Measurements from ENCODE around the gene MAGI2.

DNA sequence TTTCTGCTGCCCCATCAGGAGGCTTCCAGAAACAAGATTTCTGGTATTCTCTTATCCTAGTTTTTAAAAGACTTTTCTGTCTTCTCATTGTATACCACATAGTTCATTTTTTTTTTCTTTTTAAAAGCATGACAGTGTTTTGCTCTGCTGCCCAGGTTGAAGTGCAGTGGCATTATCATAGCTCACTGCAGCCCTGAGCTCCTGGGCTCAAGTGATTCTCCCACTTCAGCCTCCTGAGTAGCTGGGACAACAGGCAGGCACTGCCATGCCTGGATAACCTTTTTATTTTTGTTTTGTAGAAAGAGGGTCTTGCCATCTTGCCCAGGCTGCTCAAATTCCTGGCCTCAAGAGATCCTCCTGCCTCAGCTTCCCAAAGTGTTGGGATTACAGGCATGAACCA is 757.6 kb downstream of the MAGI2 start:
- TF ChIP-seq, protein P1, sequence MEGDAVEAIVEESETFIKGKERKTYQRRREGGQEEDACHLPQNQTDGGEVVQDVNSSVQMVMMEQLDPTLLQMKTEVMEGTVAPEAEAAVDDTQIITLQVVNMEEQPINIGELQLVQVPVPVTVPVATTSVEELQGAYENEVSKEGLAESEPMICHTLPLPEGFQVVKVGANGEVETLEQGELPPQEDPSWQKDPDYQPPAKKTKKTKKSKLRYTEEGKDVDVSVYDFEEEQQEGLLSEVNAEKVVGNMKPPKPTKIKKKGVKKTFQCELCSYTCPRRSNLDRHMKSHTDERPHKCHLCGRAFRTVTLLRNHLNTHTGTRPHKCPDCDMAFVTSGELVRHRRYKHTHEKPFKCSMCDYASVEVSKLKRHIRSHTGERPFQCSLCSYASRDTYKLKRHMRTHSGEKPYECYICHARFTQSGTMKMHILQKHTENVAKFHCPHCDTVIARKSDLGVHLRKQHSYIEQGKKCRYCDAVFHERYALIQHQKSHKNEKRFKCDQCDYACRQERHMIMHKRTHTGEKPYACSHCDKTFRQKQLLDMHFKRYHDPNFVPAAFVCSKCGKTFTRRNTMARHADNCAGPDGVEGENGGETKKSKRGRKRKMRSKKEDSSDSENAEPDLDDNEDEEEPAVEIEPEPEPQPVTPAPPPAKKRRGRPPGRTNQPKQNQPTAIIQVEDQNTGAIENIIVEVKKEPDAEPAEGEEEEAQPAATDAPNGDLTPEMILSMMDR (conservative IDR thresholded peaks at IDR 0.05; ENCODE audit: low read depth, low read length) = no peak
- no peak for TF ChIP-seq EZH2 (IDR thresholded peaks at IDR 0.05; ENCODE audit: borderline replicate concordance, low read depth, low read length, poor library complexity, severe bottlenecking)

All from A673 (cell line).